A549 (cell line): ENCODE measurements around the gene CSMD2. TPM values are rescaled to one million over a fixed set of nuclear protein-coding genes. Genes with fewer than 3 reads are reported as not detected.

ENCODE experiments used
- ATAC-seq, 2 experiments: fragments of 200-7000 bp in 1 of 2; fragments of >200 bp in 1 of 2; cut with Nextera tagmentation in 1 of 2; cut with Tn5 transposase in 1 of 2; 3 replicates each; pipeline versions ENCODE4 v1.8.0 to v1.9.1; 2018 to 2020; ENCODE audit warnings: mild to moderate bottlenecking in 1 of 2, moderate library complexity in 1 of 2
- CTCF ChIA-PET: fragments of 300-600 bp; sonication (Branson Sonifier 250); formaldehyde crosslinking; extraction: SDS; loops from one replicate; lab custom pipeline; 2021; ENCODE audit warnings: antibody characterized with exemption, inconsistent platforms; lab: Yijun Ruan, JAX
- POLR2A ChIA-PET: fragments of 350-600 bp; formaldehyde crosslinking; extraction: SDS; loops from one replicate; lab custom pipeline; 2021; ENCODE audit warnings: antibody characterized with exemption, inconsistent platforms; lab: Yijun Ruan, JAX
- DNase-seq, 2 experiments: peaks; one replicate each; pipeline versions ENCODE4 v3.0.0 to v3.0.0-alpha.2; 2011 to 2016; ENCODE audit warnings: low read depth in 1 of 2, low spot score in 1 of 2
- FAIRE-seq: peaks from 2 replicates; lab custom pipeline; 2011; peaks lifted over from hg19 to GRCh38; lab: Jason Lieb, UNC
- H3K27ac ChIP-seq, 2 experiments: fragments of >200 bp; sonication (Bioruptor Twin); formaldehyde crosslinking; 3 replicates each; pipeline ENCODE4 v1.5.1; 2016 to 2017
- H3K4me1 ChIP-seq: fragments of >200 bp; sonication (Bioruptor Twin); formaldehyde crosslinking; 3 replicates; pipeline ENCODE4 v1.6.1; 2016
- H3K4me2 ChIP-seq: fragments of >200 bp; sonication (Bioruptor Twin); formaldehyde crosslinking; 3 replicates; pipeline ENCODE4 v1.6.1; 2016
- H3K4me3 ChIP-seq: fragments of >200 bp; sonication (Bioruptor Twin); formaldehyde crosslinking; 3 replicates; pipeline ENCODE4 v1.5.1; 2016
- H3K9me3 ChIP-seq: fragments of >200 bp; sonication (Bioruptor Twin); formaldehyde crosslinking; 3 replicates; pipeline ENCODE4 v1.6.1; 2016
- BHLHE40 ChIP-seq: IDR thresholded peaks from 2 replicates; pipeline ENCODE4 v1.6.1; 2012; ENCODE audit warnings: low read depth, low read length, inconsistent platforms
- EHMT2 ChIP-seq: fragments of 200-600 bp; sonication (generic); IDR thresholded peaks from 2 replicates; pipeline ENCODE4 v1.6.1; 2016; ENCODE audit warnings: antibody characterized with exemption, low read depth, mild to moderate bottlenecking, moderate library complexity
- EP300 ChIP-seq, 2 experiments: fragments of >200 bp; sonication (Bioruptor Twin); formaldehyde crosslinking; IDR thresholded peaks; 2 replicates in 1 of 2; 3 replicates in 1 of 2; pipeline ENCODE4 v1.6.1; 2016 to 2017
- ESRRA ChIP-seq: fragments of 150-350 bp; IDR thresholded peaks from 2 replicates; pipeline ENCODE4 v1.6.1; 2014; ENCODE audit warnings: mild to moderate bottlenecking, low read length, borderline replicate concordance
- HDAC2 ChIP-seq: fragments of 200-600 bp; sonication (generic); IDR thresholded peaks from 2 replicates; pipeline ENCODE4 v1.6.1; 2016
- HOXA7 ChIP-seq: fragments of 250-450 bp; sonication (Bioruptor Pico); IDR thresholded peaks from 2 replicates; pipeline ENCODE4 v1.5.0; 2020; ENCODE audit warnings: mild to moderate bottlenecking, moderate library complexity
- HOXB5 ChIP-seq: fragments of 250-450 bp; sonication (Bioruptor Pico); IDR thresholded peaks from 2 replicates; pipeline ENCODE4 v1.5.0; 2020; ENCODE audit warnings: mild to moderate bottlenecking, moderate library complexity
- MYC ChIP-seq: IDR thresholded peaks from 2 replicates; pipeline ENCODE4 v1.6.1; 2012; ENCODE audit warnings: mild to moderate bottlenecking, inconsistent platforms, low read length, improper control_type of control experiment, borderline replicate concordance
- NPAS2 ChIP-seq: fragments of 250-450 bp; sonication (Bioruptor Pico); IDR thresholded peaks from 2 replicates; pipeline ENCODE4 v1.8.0; 2022; ENCODE audit warnings: mild to moderate bottlenecking, moderate library complexity, borderline replicate concordance
- NR3C1 ChIP-seq: fragments of >200 bp; sonication (Bioruptor Twin); formaldehyde crosslinking; IDR thresholded peaks from 3 replicates; pipeline ENCODE4 v1.6.1; 2017
- RAD21 ChIP-seq, 2 experiments: fragments of >200 bp in 1 of 2; sonication (Bioruptor Twin) in 1 of 2; formaldehyde crosslinking in 1 of 2; IDR thresholded peaks in 1 of 2; conservative IDR thresholded peaks in 1 of 2; 2 replicates in 1 of 2; 3 replicates in 1 of 2; pipeline ENCODE4 v1.6.1; 2012 to 2018; ENCODE audit warnings: inconsistent platforms in 1 of 2
- RCOR1 ChIP-seq: fragments of 150-350 bp; IDR thresholded peaks from 2 replicates; pipeline ENCODE4 v1.6.1; 2014; ENCODE audit warnings: antibody characterized with exemption, low read length, low read depth
- RFX5 ChIP-seq: fragments of 450-650 bp; IDR thresholded peaks from 2 replicates; pipeline ENCODE4 v1.7.1; 2014; ENCODE audit warnings: antibody characterized with exemption, mild to moderate bottlenecking, moderate library complexity
- TFCP2L1 ChIP-seq: fragments of 250-450 bp; sonication (Bioruptor Pico); IDR thresholded peaks from 2 replicates; pipeline ENCODE4 v1.5.0; 2021; ENCODE audit warnings: mild to moderate bottlenecking
- ZFP36 ChIP-seq: fragments of 450-650 bp; IDR thresholded peaks from 2 replicates; pipeline ENCODE4 v1.6.1; 2014; ENCODE audit warnings: borderline replicate concordance; ENCODE audit not compliant: partially characterized antibody
- WGBS: methylation state at CpG from one replicate; pipeline ENCODE4 v1.1.6; 2017; ENCODE audit errors: missing lambda C conversion rate; 5-methylcytosine and 5-hydroxymethylcytosine counted together
- polyA plus RNA-seq, 4 experiments: library from polyadenylated mRNA; depleted of rRNA in 3 of 4; stranded (reverse); fragments of >200 nt; fragmentation: RNase III in 1 of 4; extraction: RNeasy Plus Mini Kit Qiagen cat#74134 plus additional on column Dnase treatment in 1 of 4; gene quantifications; 2 replicates in 3 of 4; 3 replicates in 1 of 4; pipeline ENCODE4 v1.2.3, GENCODE V29; 2011 to 2017
- TF ChIP-seq, protein P1 (sequence below): fragments of >200 bp; sonication (Bioruptor Twin); formaldehyde crosslinking; IDR thresholded peaks from 3 replicates; pipeline ENCODE4 v1.6.1; 2016
- TF ChIP-seq, protein P2 (sequence below): IDR thresholded peaks from 2 replicates; pipeline ENCODE4 v1.6.1; 2012; ENCODE audit warnings: low read depth, borderline replicate concordance
- TF ChIP-seq, protein P3 (sequence below): fragments of 150-350 bp; IDR thresholded peaks from 2 replicates; pipeline ENCODE4 v1.6.1; 2014; ENCODE audit warnings: low read depth, mild to moderate bottlenecking, low read length
- TF ChIP-seq, protein P4 (sequence below): fragments of >200 bp; sonication (Bioruptor Twin); formaldehyde crosslinking; IDR thresholded peaks from 3 replicates; pipeline ENCODE4 v1.5.1; 2016

The CSMD2 gene
- polyA plus RNA-seq, 2 of the 4 experiments (the other 2 are of a cell fraction): not detected

DNA sequence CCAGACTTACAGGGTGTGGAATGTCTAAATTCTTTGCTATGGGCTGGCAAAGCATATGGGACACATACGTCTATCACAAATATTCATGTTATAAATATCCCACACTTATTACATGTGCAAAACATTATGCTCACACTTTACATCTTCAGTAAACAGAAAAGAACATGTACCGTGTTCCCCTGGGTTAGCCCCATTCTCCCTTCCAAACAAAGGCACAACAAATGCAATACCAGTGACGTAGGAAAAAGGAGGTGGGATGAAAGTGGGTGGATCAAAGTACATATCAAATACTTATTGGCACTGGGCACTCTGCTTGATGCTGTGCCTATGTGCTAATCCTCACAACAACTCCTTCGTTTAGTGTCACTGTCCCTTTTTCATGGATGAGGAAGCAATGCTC, 521.8 kb downstream of the CSMD2 start:
- Histone ChIP-seq H3K4me1 (no peaks in the 10 kb centered on the region), H3K27ac (no peak overlapping the region), H3K4me3 (no peak overlapping the region), H3K4me2 (no peak overlapping the region), H3K9me3 (no peaks in the 10 kb centered on the region)
- DNase-seq (no peak), ATAC-seq (no peak), FAIRE-seq (no peak)
- POLR2A ChIA-PET: no interaction called here
- TF ChIP-seq NR3C1 (no peak), HOXA7 (CRISPR knock-in tag) (no peak), TFCP2L1 (CRISPR knock-in tag) (no peak), BHLHE40 (no peak)
- WGBS: 2% methylated on average over 4 of the region's 4 CpGs
- CTCF ChIA-PET: interaction anchor here (1.0 to 1.5 kb wide), 2 partner anchors 10 to 520 kb away, joined by 3 to 6 read pairs; no protein-coding TSS in a partner anchor

DNA sequence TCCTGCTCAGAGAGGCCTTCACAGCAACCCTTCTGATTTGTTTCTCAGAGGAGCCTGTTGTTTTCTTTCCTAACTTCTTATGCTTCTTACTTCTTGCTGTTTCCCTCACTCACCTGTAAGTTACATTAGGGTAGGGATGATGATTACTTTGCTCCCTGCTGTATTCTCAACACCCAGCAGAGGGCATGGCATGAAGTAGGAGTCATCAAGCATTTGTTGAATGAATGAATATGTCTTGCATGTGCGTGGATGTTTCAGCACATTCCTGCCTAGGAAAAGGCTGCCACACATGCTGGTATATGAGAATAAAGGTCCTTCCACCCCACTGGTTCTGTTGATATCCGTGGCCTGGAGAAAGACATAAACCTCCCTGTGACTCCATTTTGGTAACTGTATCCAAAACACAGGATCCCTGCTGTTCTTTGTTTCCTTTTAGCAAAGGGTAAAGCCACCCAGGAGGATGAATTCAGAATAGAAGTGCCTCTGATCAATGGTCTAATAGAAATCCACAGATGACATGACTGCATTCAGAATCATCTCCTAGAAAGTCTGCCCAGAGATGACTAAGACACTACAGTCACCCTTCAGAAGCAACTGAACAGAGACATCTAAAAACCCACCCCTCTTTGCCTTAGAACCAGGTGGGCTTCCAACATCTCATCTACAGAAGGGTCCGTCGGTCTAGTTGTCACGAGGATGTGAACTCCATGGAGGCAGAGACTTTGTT, 523.8 kb downstream of the CSMD2 start:
- Histone ChIP-seq H3K4me3 (no peak overlapping the region), H3K9me3 (no peaks in the 10 kb centered on the region), H3K4me2 (no peak overlapping the region), H3K4me1 (no peaks in the 10 kb centered on the region), H3K27ac (no peak overlapping the region)
- FAIRE-seq (no peak), ATAC-seq (peak; percentile 67 to 69; a peak in 5 of 6 replicates), DNase-seq (peak; percentile 22 to 26)
- 0% methylated on average over 5 of the region's 5 CpGs for WGBS
- ChIA-PET CTCF (interaction anchor here (0.8 kb wide), 1 partner anchor 1103 kb away, joined by 3 read pairs; no protein-coding TSS in a partner anchor), POLR2A (no interaction called here)
- TF ChIP-seq ESRRA (no peak), ZFP36 (no peak), EHMT2 (no peak), RCOR1 (no peak), HDAC2 (no peak), HOXA7 (CRISPR knock-in tag) (no peak), RAD21 (conservative IDR thresholded peaks at IDR 0.05 in 1 of 2, IDR thresholded peaks at IDR 0.05 in 1 of 2) (peak in 1 of 2 experiments; percentile 17; a peak in 1 of 5 replicates), EP300 (IDR thresholded peaks at IDR 0.05) (no peak), NR3C1 (no peak), NPAS2 (CRISPR knock-in tag) (no peak), MYC (no peak), RFX5 (no peak), HOXB5 (no peak)
- TF ChIP-seq, protein P1, sequence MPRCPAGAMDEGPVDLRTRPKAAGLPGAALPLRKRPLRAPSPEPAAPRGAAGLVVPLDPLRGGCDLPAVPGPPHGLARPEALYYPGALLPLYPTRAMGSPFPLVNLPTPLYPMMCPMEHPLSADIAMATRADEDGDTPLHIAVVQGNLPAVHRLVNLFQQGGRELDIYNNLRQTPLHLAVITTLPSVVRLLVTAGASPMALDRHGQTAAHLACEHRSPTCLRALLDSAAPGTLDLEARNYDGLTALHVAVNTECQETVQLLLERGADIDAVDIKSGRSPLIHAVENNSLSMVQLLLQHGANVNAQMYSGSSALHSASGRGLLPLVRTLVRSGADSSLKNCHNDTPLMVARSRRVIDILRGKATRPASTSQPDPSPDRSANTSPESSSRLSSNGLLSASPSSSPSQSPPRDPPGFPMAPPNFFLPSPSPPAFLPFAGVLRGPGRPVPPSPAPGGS: no peak
- TF ChIP-seq, protein P2, sequence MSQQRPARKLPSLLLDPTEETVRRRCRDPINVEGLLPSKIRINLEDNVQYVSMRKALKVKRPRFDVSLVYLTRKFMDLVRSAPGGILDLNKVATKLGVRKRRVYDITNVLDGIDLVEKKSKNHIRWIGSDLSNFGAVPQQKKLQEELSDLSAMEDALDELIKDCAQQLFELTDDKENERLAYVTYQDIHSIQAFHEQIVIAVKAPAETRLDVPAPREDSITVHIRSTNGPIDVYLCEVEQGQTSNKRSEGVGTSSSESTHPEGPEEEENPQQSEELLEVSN: no peak
- TF ChIP-seq, protein P3, sequence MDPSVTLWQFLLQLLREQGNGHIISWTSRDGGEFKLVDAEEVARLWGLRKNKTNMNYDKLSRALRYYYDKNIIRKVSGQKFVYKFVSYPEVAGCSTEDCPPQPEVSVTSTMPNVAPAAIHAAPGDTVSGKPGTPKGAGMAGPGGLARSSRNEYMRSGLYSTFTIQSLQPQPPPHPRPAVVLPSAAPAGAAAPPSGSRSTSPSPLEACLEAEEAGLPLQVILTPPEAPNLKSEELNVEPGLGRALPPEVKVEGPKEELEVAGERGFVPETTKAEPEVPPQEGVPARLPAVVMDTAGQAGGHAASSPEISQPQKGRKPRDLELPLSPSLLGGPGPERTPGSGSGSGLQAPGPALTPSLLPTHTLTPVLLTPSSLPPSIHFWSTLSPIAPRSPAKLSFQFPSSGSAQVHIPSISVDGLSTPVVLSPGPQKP: no peak
- TF ChIP-seq, protein P4, sequence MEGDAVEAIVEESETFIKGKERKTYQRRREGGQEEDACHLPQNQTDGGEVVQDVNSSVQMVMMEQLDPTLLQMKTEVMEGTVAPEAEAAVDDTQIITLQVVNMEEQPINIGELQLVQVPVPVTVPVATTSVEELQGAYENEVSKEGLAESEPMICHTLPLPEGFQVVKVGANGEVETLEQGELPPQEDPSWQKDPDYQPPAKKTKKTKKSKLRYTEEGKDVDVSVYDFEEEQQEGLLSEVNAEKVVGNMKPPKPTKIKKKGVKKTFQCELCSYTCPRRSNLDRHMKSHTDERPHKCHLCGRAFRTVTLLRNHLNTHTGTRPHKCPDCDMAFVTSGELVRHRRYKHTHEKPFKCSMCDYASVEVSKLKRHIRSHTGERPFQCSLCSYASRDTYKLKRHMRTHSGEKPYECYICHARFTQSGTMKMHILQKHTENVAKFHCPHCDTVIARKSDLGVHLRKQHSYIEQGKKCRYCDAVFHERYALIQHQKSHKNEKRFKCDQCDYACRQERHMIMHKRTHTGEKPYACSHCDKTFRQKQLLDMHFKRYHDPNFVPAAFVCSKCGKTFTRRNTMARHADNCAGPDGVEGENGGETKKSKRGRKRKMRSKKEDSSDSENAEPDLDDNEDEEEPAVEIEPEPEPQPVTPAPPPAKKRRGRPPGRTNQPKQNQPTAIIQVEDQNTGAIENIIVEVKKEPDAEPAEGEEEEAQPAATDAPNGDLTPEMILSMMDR: peak; percentile 28; the same call in 1 of the 3 replicates
